Measurements from ENCODE around the gene RER1. TPM values are rescaled to one million over a fixed set of nuclear protein-coding genes. Genes with fewer than 3 reads are reported as not detected.
"Not testable (repeated sequence)": the region's sequence is repeated elsewhere in the genome, so short reads cannot be mapped to it uniquely, and the experiment has no call there.

RER1 gene
- total RNA-seq, 4 donors from 2014 or later = 42.9 to 141 (median 120) TPM

DNA sequence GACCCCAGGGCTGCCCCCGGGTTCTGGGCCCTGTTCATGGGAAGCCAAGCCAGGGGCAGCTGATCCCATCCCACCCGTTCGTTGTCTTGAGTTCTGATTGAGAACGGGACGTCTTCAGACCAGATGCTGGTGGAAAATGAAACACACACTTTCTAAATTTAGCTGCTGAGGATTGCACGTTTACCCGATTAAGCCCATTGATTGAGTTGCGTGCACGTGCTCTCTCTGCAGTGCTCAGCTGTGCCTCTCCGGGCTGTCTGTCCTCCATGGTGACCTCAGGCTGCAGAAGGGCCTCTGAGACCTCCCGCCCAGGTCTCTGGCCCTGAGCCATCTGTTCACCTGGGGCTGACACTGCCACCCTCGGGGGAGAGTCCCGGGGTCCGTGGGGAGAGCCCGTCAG is 47.7 kb downstream of the RER1 start:
- no peak overlapping the region for H3K27ac ChIP-seq
- TF ChIP-seq POLR2A (IDR thresholded peaks at IDR 0.05) = no peak
- TF ChIP-seq, protein P1, sequence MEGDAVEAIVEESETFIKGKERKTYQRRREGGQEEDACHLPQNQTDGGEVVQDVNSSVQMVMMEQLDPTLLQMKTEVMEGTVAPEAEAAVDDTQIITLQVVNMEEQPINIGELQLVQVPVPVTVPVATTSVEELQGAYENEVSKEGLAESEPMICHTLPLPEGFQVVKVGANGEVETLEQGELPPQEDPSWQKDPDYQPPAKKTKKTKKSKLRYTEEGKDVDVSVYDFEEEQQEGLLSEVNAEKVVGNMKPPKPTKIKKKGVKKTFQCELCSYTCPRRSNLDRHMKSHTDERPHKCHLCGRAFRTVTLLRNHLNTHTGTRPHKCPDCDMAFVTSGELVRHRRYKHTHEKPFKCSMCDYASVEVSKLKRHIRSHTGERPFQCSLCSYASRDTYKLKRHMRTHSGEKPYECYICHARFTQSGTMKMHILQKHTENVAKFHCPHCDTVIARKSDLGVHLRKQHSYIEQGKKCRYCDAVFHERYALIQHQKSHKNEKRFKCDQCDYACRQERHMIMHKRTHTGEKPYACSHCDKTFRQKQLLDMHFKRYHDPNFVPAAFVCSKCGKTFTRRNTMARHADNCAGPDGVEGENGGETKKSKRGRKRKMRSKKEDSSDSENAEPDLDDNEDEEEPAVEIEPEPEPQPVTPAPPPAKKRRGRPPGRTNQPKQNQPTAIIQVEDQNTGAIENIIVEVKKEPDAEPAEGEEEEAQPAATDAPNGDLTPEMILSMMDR (IDR thresholded peaks at IDR 0.05) = no peak
- H3K27me3 ChIP-seq = peaks cover 0 to 12% of the 10 kb centered on the region in 2 donors
- H3K36me3 ChIP-seq = no peaks in the 10 kb centered on the region
- peaks cover 0 to 5% (median 0%) of the 10 kb centered on the region in 4 donors for H3K4me1 ChIP-seq
- no peaks in the 10 kb centered on the region for H3K9me3 ChIP-seq
- H3K4me3 ChIP-seq = no peak overlapping the region
- no peak for DNase-seq

DNA sequence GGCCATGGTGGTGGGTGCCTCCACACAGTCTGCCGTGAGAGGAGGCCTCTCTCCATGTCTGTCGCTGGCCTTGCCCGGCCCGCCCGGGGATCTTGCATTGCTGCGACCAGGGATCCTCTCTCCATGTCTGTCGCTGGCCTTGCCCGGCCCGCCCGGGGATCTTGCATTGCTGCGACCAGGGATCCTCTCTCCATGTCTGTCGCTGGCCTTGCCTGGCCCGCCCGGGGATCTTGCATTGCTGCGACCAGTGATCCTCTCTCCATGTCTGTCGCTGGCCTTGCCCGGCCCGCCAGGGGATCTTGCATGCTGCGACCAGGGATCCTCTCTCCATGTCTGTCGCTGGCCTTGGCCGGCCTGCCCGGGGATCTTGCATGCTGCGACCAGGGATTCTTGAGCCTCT is 48.7 kb downstream of the RER1 start:
- not testable (repeated sequence) for H3K4me3 ChIP-seq, H3K4me1 ChIP-seq, H3K36me3 ChIP-seq, H3K27ac ChIP-seq, DNase-seq, H3K9me3 ChIP-seq
- H3K27me3 ChIP-seq = peaks cover 0 to 12% of the 10 kb centered on the region in 2 donors

GRCh38 chr1:2441746-2442145 is 50.1 kb downstream of the RER1 start:
- peaks cover 0 to 12% of the 10 kb centered on the region in 2 donors for H3K27me3 ChIP-seq
- no peak overlapping the region for H3K4me3 ChIP-seq
- DNase-seq = no peak
- no peak overlapping the region for H3K27ac ChIP-seq
- H3K9me3 ChIP-seq = no peaks in the 10 kb centered on the region
- TF ChIP-seq, protein P1 (IDR thresholded peaks at IDR 0.05) = no peak
- TF ChIP-seq POLR2A (IDR thresholded peaks at IDR 0.05) = no peak
- H3K36me3 ChIP-seq = no peaks in the 10 kb centered on the region
- peaks cover 0 to 5% (median 0%) of the 10 kb centered on the region in 4 donors for H3K4me1 ChIP-seq

- H3K36me3 ChIP-seq = no peaks in the 10 kb centered on the region
- peaks cover 0 to 12% of the 10 kb centered on the region in 2 donors for H3K27me3 ChIP-seq
- DNase-seq = no peak
- H3K4me3 ChIP-seq = no peak overlapping the region
- no peaks in the 10 kb centered on the region for H3K9me3 ChIP-seq
- TF ChIP-seq, protein P1 (IDR thresholded peaks at IDR 0.05) = no peak
- TF ChIP-seq POLR2A (IDR thresholded peaks at IDR 0.05) = no peak
- H3K27ac ChIP-seq = no peak overlapping the region
- H3K4me1 ChIP-seq = peaks cover 0 to 5% (median 0%) of the 10 kb centered on the region in 4 donors
Observed at GRCh38 chr1:2442661-2443060, 51.0 kb downstream of the RER1 start.

DNA sequence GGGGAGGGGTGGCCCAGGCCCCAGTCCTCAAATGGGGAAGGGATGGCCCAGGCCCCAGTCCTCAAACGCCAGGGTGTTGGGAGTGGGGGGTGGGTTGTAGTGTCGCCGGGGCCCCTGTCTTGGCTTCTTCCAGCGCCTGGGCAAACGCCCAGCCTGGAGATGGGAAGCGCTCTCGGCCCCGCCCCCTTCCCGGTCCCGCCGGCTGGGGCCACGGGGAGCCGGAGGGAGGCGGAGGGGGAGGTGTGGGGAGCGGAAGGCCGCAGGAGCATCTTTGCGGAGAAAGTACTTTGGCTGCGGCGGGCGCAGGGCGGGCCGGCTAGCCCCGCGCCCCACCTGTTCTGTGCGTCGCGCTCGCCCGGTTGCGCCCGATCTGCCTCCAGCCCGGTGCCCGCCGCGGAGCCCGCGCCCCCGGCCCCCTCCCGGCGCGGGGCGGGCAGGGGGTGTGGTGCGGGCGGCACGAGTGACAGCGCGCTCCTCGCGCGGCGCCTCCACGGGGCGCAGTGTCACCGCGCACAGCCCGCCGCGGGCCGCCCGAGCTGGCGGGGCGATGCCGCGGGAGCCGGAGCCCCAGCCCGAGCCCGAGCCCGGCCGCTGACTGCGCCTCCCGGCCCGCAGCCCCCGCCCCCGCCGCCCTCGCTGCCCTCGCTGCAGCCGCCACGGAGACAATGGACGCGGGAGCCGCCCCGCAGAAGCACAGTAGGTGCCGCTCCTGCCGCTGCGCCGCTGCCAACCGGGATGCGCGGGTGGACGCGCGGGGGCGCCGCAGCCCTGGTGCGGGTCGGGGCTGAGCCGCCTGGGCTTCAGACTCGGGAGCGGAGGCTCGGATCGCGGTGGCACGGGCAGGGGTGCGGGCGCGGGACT is 51.9 kb downstream of the RER1 start:
- Histone ChIP-seq H3K9me3 (no peaks in the 10 kb centered on the region), H3K4me3 (no peak overlapping the region), H3K36me3 (no peaks in the 10 kb centered on the region), H3K4me1 (peaks cover 0 to 5% (median 0%) of the 10 kb centered on the region in 4 donors), H3K27me3 (peaks cover 0 to 12% of the 10 kb centered on the region in 2 donors), H3K27ac (no peak overlapping the region)
- TF ChIP-seq, protein P1 (IDR thresholded peaks at IDR 0.05) = peak in 1 of 6 experiments; percentile 16
- no peak for TF ChIP-seq POLR2A (IDR thresholded peaks at IDR 0.05)
- DNase-seq = no peak

GRCh38 chr1:2444138-2444591 is 52.5 kb downstream of the RER1 start:
- no peak overlapping the region for H3K4me3 ChIP-seq
- TF ChIP-seq, protein P1 (IDR thresholded peaks at IDR 0.05) = no peak
- no peak for TF ChIP-seq POLR2A (IDR thresholded peaks at IDR 0.05)
- H3K27me3 ChIP-seq = peaks cover 0 to 12% of the 10 kb centered on the region in 2 donors
- peaks cover 0 to 5% (median 0%) of the 10 kb centered on the region in 4 donors for H3K4me1 ChIP-seq
- H3K36me3 ChIP-seq = no peaks in the 10 kb centered on the region
- H3K27ac ChIP-seq = no peak overlapping the region
- no peaks in the 10 kb centered on the region for H3K9me3 ChIP-seq
- no peak for DNase-seq
